ENCODE measurements around the gene POC5. TPM values are rescaled to one million over a fixed set of nuclear protein-coding genes. Genes with fewer than 3 reads are reported as not detected.

POC5 gene
- total and polyA plus RNA-seq, 2 of the 8 experiments (the other 6 are each of a cell fraction or from before 2014, with no cell fraction given): 11.2 to 12.1 TPM

DNA sequence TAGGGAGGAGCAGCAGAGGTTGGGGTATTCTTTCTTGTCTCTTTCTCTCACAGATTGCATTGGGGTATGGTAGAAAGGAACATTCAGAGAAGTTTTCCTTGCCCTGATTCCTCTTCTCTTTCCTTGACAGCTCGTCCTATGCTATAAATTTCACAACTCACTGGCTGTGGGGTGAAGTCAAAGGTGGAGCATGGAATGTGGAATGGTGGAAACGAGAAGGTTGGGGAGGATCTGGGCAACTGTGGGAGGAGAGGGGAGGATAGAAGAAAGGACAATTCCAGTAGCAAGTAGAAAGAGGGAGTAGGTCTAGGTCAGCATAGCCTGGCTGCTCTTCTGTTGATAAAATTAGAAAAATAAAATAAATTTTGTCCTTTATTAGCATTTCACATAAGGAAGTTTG lies 39.0 kb upstream of the POC5 start (continued):
- TF ChIP-seq, protein P1, sequence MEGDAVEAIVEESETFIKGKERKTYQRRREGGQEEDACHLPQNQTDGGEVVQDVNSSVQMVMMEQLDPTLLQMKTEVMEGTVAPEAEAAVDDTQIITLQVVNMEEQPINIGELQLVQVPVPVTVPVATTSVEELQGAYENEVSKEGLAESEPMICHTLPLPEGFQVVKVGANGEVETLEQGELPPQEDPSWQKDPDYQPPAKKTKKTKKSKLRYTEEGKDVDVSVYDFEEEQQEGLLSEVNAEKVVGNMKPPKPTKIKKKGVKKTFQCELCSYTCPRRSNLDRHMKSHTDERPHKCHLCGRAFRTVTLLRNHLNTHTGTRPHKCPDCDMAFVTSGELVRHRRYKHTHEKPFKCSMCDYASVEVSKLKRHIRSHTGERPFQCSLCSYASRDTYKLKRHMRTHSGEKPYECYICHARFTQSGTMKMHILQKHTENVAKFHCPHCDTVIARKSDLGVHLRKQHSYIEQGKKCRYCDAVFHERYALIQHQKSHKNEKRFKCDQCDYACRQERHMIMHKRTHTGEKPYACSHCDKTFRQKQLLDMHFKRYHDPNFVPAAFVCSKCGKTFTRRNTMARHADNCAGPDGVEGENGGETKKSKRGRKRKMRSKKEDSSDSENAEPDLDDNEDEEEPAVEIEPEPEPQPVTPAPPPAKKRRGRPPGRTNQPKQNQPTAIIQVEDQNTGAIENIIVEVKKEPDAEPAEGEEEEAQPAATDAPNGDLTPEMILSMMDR (IDR thresholded peaks at IDR 0.05; ENCODE audit: control extremely low read depth in 1 of 3, insufficient read depth in 1 of 3, low read depth in 1 of 3, low read length in 3 of 3): no peak
- TF ChIP-seq TEAD4 (IDR thresholded peaks at IDR 0.05; ENCODE audit: low read depth, low read length): no peak

Data from H1 (cell line).